Activated T-helper 17 cell treated with anti-CD3 and anti-CD28 coated beads, Interleukin-2, amount 50 U/mL, for 72 hours (primary cell): ENCODE results near the gene DUX4. TPM values are rescaled to one million over a fixed set of nuclear protein-coding genes. Genes with fewer than 3 reads are reported as not detected.
"Not testable (repeated sequence)": the region's sequence is repeated elsewhere in the genome, so short reads cannot be mapped to it uniquely, and the experiment has no call there.

Experiments used
- ATAC-seq: fragments of 150-1000 bp; cut with Tn5 transposase; replicated peaks from 2 replicates; pipeline ENCODE4 v1.10.0; 2021; ENCODE audit warnings: mild to moderate bottlenecking, moderate library complexity
- H3K27ac Mint-ChIP-seq: one replicate; pipeline ENCODE4 v1.8.0; 2022; ENCODE audit warnings: mixed read lengths
- H3K27me3 Mint-ChIP-seq: one replicate; pipeline ENCODE4 v1.8.0; 2022; ENCODE audit warnings: mixed read lengths
- H3K36me3 Mint-ChIP-seq: one replicate; pipeline ENCODE4 v1.8.0; 2022; ENCODE audit warnings: low read depth, mild to moderate bottlenecking, mixed read lengths
- H3K4me1 Mint-ChIP-seq: one replicate; pipeline ENCODE4 v1.8.0; 2022; ENCODE audit warnings: mixed read lengths
- H3K4me3 Mint-ChIP-seq: one replicate; pipeline ENCODE4 v1.8.0; 2022; ENCODE audit warnings: mild to moderate bottlenecking, mixed read lengths
- H3K9me3 Mint-ChIP-seq: one replicate; pipeline ENCODE4 v1.8.0; 2022; ENCODE audit warnings: mixed read lengths
- total RNA-seq, 2 donors: library from RNA; stranded (reverse); gene quantifications; one replicate each; pipeline ENCODE4 v1.2.3, GENCODE V29; 2022

DUX4 gene
- total RNA-seq = not detected

DNA sequence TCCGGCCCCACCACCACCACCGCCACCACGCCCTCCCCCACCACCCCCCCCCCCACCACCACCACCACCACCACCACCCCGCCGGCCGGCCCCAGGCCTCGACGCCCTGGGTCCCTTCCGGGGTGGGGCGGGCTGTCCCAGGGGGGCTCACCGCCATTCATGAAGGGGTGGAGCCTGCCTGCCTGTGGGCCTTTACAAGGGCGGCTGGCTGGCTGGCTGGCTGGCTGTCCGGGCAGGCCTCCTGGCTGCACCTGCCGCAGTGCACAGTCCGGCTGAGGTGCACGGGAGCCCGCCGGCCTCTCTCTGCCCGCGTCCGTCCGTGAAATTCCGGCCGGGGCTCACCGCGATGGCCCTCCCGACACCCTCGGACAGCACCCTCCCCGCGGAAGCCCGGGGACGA, at the start of gene DUX4:
Gene DUX4 (plus strand): TSS at position 347 of the 400 bp plus-strand sequence. CDS start 0 bp downstream, at position 347.
- not testable (repeated sequence) for ATAC-seq, H3K4me1 Mint-ChIP-seq, H3K9me3 Mint-ChIP-seq, H3K27me3 Mint-ChIP-seq, H3K36me3 Mint-ChIP-seq, H3K27ac Mint-ChIP-seq, H3K4me3 Mint-ChIP-seq

DNA sequence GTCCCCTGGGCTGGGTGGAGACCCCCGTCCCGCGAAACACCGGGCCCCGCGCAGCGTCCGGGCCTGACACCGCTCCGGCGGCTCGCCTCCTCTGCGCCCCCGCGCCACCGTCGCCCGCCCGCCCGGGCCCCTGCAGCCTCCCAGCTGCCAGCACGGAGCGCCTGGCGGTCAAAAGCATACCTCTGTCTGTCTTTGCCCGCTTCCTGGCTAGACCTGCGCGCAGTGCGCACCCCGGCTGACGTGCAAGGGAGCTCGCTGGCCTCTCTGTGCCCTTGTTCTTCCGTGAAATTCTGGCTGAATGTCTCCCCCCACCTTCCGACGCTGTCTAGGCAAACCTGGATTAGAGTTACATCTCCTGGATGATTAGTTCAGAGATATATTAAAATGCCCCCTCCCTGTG, 1.9 kb downstream of the DUX4 start:
- ATAC-seq, H3K36me3 Mint-ChIP-seq, H3K27ac Mint-ChIP-seq, H3K27me3 Mint-ChIP-seq, H3K4me3 Mint-ChIP-seq, H3K9me3 Mint-ChIP-seq, H3K4me1 Mint-ChIP-seq: not testable (repeated sequence)

DNA sequence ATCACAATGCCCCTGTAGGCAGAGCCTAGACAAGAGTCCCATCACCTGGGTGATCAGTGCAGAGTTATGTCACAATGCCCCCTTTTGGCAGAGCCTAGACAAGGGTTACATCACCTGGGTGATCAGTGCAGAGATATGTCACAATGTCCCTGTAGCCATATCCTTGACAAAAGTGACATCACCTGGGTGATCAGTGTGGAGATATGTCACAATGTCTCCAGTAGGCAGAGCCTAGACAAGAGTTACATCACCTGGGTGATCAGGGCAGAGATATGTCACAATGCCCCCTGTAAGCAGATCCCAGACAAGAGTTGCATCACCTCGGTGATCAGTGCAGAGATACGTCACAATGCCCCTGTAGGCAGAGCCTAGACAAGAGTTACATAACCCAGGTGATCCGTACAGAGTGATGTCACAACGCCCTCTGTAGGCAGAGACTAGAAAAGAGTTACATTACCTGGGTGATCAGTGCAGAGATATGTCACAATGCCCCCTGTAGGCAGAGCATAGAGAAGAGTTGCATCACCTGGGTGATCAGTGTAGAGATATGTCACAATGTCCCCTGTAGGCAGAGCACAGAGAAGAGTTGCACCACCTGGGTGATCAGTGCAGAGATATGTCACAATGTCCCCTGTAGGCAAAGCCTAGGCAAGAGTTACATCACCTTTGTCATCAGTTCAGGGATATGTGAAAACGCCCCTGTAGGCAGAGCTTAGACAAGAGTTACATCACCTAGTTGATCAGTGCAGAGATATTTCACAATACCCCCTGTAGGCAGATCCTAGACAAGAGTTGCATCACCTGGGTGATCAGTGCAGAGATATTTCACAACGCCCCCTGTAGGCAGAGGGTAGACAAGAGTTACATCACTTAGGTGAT, 4.4 kb downstream of the DUX4 start:
- not testable (repeated sequence) for H3K27me3 Mint-ChIP-seq, H3K27ac Mint-ChIP-seq, H3K9me3 Mint-ChIP-seq, H3K4me1 Mint-ChIP-seq, H3K36me3 Mint-ChIP-seq, H3K4me3 Mint-ChIP-seq
- peak; percentile 26 for ATAC-seq

DNA sequence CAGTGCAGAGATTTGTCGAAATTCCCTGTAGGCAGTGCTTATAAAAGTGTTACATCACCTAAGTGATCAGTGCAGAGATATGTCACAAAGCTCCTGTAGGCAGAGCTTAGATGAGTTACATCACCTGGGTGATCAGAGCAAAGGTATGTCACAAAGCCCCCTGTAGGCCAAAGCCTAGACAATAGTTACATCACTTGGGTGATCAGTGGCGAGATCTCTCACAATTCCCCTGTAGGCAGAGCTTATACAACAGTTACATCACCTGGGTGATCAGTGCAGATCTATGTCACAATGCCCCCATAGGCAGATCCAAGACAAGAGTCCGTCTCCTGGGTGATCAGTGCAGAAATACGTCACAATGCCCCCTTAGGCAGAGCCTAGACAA, 5.0 kb downstream of the DUX4 start:
- peak; percentile 22 for ATAC-seq
- H3K4me1 Mint-ChIP-seq = not testable (repeated sequence)

DNA sequence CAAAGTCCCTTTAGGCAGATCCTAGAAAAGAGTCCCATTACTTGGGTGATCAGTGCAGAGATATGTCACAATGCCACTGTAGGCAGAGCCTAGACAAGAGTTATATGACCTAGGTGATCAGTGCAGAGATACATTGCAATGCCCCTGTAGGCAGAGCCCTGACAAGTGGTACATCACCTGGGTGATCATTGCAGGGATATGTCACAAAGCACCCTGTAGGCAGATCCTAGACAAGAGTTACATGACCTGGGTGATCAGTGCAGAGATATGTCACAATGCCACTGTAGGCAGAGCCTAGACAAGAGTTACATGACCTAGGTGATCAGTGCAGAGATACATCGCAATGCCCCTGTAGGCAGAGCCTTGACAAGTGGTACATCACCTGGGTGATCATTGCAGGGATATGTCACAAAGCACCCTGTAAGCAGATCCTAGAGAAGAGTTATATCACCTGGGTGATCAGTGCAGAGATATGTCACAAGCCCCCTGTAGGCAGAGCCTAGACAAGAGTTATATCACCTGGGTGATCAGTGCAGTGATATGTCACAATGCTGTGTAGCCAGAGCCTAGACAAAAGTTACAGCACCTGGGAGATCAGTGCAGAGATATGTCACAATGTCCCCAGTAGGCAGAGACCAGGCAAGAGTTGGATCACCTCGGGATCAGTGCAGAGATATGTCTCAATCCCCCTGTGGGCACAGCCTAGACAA, 5.6 kb downstream of the DUX4 start:
- not testable (repeated sequence) for H3K27me3 Mint-ChIP-seq, H3K4me3 Mint-ChIP-seq, H3K4me1 Mint-ChIP-seq, H3K36me3 Mint-ChIP-seq, H3K27ac Mint-ChIP-seq, H3K9me3 Mint-ChIP-seq
- ATAC-seq = peak; percentile 64

More for the DNA sequence above, 5.0 kb downstream of the DUX4 start:
- H3K36me3 Mint-ChIP-seq, H3K27me3 Mint-ChIP-seq, H3K27ac Mint-ChIP-seq, H3K9me3 Mint-ChIP-seq, H3K4me3 Mint-ChIP-seq: not testable (repeated sequence)

DNA sequence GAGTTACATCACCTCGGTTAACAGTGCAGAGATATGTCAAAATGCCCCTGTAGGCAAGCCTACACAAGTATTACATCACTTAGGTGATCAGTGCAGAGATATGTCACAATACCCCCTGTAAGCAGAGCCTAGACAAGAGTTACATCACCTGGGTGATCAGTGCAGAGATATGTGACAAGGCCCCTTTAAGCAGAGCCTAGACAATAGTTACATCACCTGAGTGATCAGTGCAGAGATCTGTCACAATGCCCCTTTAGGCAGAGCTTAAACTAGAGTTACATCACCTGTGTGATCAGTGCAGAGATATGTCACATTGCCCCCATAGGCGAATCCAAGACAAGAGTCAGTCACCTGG, 6.1 kb downstream of the DUX4 start:
- H3K4me3 Mint-ChIP-seq, H3K36me3 Mint-ChIP-seq, H3K27me3 Mint-ChIP-seq, H3K4me1 Mint-ChIP-seq, H3K27ac Mint-ChIP-seq, H3K9me3 Mint-ChIP-seq: not testable (repeated sequence)
- peak; percentile 38 for ATAC-seq

DNA sequence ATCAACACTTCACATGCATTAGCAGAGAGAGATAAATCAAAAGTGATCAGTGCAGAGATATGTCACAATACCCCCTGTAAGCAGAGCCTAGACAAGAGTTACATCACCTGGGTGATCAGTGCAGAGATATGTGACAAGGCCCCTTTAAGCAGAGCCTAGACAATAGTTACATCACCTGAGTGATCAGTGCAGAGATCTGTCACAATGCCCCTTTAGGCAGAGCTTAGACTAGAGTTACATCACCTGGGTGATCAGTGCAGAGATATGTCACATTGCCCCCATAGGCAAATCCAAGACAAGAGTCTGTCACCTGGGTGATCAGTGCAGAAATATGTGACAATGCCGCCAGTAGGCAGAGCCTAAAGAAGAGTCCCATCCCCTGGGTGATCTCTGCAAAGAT, 7.4 kb downstream of the DUX4 start:
- not testable (repeated sequence) for H3K4me3 Mint-ChIP-seq, H3K27me3 Mint-ChIP-seq, H3K27ac Mint-ChIP-seq, H3K4me1 Mint-ChIP-seq, H3K9me3 Mint-ChIP-seq, H3K36me3 Mint-ChIP-seq
- ATAC-seq = peak; percentile 15

DNA sequence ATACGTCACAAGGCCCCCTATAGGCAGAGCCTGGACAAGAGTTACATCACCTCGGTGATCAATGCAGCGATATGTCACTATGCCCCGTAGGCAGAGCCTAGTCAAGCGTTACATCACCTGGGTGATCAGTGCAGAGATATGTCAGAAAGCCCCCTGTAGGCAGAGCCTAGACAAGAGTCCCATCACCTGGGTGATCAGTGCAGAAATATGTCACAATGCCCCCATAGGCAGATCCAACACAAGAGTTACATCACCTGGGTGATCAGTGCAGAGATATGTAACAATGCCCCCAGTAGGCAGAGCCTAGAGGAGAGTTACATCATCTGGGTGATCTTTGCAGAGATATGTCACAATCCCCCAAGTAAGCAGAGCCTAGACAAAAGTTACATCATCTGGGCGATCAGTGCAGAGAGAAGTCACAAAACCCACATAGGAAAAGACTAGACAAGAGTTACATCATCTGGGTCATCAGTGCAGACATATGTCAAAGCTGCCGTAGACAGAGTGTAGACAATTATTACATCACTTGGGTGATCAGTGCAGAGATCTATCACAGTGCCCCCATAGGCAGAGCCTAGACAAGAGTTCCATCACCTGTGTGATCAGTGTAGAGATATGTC, 8.0 kb downstream of the DUX4 start:
- H3K27ac Mint-ChIP-seq, H3K4me1 Mint-ChIP-seq, H3K9me3 Mint-ChIP-seq, H3K36me3 Mint-ChIP-seq, H3K27me3 Mint-ChIP-seq, ATAC-seq, H3K4me3 Mint-ChIP-seq: not testable (repeated sequence)

DNA sequence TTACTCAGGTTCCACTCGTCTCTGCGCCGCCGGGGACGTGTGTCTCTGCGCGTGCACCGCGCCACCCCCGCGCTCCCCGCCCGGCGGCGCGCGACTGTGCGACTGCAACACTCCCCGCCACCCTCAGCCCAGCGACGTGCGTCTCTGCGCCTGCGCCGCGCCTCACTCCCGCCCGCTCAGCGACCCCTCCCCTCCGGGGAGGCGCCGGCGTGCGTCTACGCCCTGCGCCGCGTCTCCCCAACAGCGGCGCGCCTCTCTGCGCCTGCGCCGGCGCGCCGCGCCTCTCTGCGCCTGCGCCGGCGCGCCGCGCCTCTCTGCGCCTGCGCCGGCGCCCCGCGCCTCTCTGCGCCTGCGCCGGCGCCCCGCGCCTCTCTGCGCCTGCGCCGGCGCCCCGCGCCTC, 29.9 kb downstream of the DUX4 start:
- not testable (repeated sequence) for H3K9me3 Mint-ChIP-seq, H3K27me3 Mint-ChIP-seq, H3K4me1 Mint-ChIP-seq, H3K36me3 Mint-ChIP-seq, ATAC-seq, H3K4me3 Mint-ChIP-seq, H3K27ac Mint-ChIP-seq

Other genes starting within 250 kb of the DUX4 start
- gene FRG1, start 232.9 kb upstream of the DUX4 start, total RNA-seq = 10 to 100 TPM; 36.2 to 49.3 TPM
- under 1 TPM in 1 of 2 donors, not detected in 1; 0.69 TPM for gene FRG2, start 146.5 kb upstream of the DUX4 start, total RNA-seq
- not detected for gene DBET, start 109.3 kb upstream of the DUX4 start, total RNA-seq